Activated effector memory CD4-positive, alpha-beta T cell treated with Interleukin-2 at 50 U/mL for 16 hours (primary cell): Measurements from ENCODE around the gene OSBPL1A.

Source experiments
- DNase-seq: peaks from one replicate; pipeline ENCODE4 v3.0.0-alpha.2; 2020

OSBPL1A gene

DNA sequence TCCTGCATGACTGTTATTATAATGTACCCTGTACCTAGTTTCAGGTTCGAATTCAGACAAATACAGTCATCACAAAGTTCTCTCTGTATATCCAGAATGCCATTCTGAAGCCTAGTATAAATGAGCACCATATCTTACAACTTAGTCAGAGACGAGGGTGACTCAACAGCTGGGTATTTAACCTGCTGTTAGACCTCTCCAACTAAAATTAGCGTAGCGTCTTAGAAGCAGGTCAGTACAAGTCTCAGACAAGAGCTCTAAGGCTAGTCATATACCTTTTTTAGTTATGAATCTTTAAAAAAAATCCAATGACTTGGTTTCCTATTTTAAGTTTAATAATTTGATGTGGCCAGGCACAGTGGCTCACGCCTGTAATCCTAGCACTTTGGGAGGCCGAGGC lies 184.7 kb downstream of the OSBPL1A start:
- DNase-seq, result no peak

DNA sequence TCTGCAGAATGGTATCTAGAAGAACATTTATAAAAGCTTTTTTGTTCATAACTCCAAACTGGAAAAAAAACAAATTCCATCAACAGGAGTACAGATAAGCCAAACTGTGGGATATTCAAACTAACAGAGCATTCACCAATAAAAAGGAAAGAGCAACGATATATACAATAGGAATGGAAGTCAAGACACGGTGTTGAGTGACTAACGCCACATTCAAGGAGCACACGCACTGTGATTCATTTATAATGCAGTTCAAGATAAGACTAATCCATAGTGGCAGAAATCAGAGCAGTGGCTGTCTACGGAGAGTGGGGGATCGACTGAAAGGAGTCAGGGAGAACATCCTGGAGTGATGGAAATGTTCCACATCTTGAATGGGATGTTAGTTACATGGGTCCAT lies 188.1 kb downstream of the OSBPL1A start:
- no peak for DNase-seq

GRCh38 chr18:24208270-24209035 lies 189.2 kb downstream of the OSBPL1A start:
- no peak for DNase-seq

DNA sequence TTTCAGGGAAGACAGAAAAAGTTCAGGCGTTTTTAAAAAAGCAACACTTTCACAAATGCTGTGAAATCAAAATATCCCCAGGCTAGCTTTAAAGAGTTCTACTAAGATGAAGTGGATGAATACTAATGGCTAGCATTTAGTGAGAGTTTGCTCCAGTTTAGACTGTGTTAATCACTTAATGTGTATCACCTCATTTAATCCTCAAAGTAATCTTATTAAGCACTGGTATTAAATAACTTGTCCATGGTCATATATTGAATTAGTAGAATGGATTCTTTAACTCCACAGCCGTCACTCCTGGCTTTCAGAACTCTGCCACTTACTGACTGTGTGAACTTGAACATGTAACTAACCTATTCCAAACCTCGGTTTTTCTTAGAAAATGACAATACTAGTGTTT lies 192.7 kb downstream of the OSBPL1A start:
- no peak for DNase-seq

DNA sequence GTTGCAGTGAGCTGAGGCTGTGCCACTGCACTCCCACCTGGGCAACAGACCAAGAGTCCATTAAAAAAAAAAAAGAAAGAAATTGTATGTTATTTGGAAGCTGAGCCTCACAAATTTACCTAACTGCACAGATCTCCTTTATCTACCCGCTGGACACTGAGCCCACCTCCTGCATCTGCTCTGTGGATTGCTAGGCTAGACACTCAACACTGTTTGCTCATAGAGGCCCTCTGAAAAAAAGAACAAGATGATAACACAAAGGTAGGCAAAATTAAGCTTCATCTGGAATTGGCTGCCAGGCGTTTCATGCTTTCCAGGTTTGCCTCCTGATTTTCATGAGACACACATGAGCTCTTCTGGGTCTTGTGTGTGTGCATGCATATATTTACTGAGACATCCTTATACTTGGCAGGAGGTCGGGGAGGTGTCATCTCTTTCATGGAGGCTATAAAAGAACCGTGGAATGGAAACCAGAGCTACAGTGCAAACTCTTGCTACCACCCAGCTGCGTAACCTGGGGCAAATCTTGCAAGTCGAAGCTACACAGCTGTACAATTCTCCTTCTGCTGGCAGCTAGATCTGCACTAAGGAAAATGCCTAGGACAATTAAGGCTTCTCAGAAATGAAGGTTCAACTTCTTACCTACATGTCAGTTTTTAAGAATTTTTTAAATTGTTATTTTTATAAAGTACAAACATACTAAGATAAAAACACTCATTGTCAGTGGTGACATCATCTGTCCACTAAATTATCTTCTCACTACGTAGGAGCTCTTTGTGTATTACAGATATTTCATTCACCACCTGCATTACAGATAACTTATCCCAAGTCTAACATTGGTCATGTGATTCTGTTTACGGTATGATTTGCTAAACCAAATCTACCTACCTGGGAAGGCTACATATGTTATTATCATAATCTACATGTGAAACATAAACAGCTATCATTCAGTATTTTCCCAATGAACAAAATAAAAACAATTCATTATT lies 195.6 kb downstream of the OSBPL1A start:
- no peak for DNase-seq

- no peak for DNase-seq
These were observed 196.9 kb downstream of the OSBPL1A start for GRCh38 chr18:24200494-24201290.

- DNase-seq, result no peak
These were observed 198.2 kb downstream of the OSBPL1A start for GRCh38 chr18:24199372-24199962.

GRCh38 chr18:24198461-24198860 lies 199.2 kb downstream of the OSBPL1A start:
- DNase-seq, result no peak

DNA sequence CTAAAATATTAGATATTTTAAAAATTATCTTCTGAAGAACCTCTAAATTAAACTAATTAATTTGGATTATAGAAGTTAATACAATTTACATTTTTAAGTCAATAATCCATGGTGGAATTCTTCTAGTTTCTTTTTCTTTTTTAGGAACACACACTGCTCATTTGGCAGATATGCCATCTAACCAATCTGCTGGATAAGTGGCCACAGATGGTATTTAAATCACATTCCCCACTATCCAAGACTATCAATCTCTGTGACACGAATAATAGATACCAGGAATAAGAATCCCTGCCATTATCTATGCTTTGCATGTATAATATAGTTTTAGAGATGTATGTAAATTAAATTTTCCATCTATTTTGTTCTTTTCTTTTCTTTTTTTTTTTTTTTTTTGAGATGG lies 200.2 kb downstream of the OSBPL1A start:
- no peak for DNase-seq

DNA sequence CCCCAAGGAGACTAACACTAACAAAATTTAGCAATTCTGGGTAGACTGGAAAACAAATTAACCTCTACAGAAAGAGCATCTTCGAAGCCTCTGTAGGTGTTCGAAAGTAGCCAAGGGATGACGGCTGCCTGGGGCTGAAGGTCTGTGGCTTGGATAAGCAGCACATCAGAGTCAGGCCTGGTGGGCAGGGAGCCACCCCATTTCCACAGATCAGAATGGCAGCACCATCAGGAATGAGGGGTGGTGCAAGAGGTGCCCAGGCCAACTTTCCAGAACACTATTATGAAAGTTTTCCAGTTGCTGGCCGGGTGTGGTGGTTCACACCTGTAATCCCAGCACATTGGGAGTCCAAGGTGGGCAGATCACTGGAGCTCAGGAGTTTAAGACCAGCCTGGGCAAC lies 200.9 kb downstream of the OSBPL1A start:
- DNase-seq, result no peak

- DNase-seq, result no peak
These were observed 202.1 kb downstream of the OSBPL1A start for GRCh38 chr18:24195296-24196053.

DNA sequence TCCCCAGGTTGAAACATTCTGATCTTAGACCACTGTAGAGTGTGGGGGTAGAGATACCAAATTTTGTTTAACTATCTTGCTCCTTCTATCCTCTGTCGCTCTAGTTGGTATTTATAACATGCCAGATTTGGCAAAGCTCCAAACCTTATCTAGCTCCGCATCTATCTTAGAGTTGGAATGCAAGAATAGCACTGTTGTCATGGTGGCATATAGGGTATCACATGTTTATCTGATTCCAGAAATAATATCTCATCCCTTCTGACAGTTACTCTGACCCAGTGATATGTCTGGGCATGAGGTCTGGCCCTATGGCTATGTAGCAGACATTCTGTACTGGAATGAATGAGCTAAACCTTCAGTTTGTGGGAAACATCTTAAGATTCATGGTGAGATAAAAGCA lies 207.0 kb downstream of the OSBPL1A start:
- DNase-seq, result no peak

DNA sequence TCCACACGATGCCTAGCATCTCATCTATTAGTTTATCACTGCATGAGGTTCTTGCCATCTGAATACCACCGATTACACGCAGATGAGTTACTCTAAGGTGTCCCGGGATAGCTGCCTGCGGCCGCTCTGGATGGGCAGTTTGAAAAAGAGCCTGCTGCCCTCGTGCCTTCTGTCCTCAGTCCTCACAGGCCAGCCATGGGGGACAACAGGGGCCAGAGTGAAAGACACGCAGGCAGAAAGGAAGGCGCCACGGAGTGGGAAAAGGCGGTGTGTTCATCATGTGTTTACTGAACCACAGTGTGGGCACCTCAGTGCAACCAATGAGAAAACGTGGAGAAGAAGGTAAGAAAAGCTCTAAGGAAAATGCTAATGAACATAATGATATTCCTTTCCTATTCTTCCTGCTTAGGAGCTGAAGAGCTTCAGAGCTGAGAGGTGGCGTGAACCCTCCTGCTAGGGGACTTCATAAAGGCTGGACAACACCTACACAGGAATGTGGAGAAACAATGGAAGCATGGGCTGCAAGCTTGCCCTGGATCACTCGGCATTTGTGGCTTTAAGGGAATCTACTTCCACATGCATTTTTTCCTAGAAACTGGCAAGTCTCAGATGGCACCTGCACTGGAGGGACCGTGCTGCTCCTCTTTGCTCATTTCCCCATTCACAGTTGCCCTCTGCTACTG lies 207.8 kb downstream of the OSBPL1A start:
- no peak for DNase-seq

- DNase-seq, result no peak
These were observed 208.6 kb downstream of the OSBPL1A start for GRCh38 chr18:24189007-24189528.

DNA sequence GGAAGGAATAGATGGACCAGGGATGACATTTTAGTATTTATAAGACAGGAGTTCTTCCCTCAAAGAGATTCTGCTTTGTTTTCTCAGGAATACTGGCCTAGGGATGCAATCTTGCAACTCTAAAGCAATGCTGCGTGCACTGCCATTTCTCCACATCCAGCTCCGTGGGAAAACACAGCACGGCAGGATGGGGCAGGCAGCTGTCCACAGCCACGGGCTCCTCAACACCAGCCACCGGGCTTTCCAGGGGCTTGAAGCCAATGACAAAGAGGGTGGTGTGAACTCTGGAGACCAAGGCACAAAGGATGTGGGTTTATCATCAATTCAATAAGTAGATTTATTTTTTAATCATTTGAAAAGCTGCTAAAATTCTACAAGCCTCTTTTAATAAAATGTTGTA lies 209.5 kb downstream of the OSBPL1A start:
- no peak for DNase-seq

DNA sequence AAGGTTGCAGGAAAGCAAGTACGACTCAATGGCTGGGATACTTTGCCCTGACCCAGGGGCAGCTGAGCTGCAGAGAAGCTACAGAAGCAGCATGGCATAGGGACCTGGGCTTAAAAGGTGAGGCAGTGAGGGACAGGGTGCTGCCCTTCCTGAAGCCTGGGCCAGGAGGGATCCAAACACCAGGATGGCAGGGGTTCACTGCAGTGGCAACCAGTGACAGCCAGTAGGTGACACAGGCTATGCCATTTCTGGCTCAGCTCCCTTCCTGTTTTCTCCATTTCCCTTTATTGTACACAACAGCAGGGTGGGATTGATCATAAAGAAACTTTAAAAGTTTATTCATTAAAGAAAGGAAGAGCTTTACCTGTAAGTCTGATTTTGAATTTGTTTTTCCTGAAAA lies 209.9 kb downstream of the OSBPL1A start:
- no peak for DNase-seq

DNA sequence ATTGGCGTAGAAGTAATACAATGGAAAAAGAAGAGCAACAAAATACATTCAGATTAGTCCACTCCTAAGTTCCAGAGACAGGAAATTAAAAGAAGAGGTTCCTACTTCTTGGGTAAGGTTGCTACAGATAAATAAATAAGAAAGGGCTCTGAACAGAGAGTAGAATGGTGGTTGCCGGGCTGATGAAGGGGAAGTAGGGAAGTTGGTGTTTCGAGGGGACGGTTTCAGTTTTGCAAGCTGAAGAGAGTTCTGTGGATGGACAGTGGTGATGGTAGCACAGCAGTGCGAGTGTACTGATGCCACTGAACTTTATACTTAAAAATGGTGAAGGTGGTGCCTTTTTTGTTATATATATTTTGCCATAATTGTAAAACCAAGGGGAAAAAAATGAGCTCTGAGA lies 210.6 kb downstream of the OSBPL1A start:
- DNase-seq, result no peak

- no peak for DNase-seq
These were observed 211.8 kb downstream of the OSBPL1A start for GRCh38 chr18:24185805-24186204.

GRCh38 chr18:24181806-24182205 lies 215.8 kb downstream of the OSBPL1A start:
- no peak for DNase-seq

GRCh38 chr18:24180048-24180447 lies 217.6 kb downstream of the OSBPL1A start:
- no peak for DNase-seq

- no peak for DNase-seq
These were observed 220.0 kb downstream of the OSBPL1A start for GRCh38 chr18:24177499-24178133.
